ENCODE measurements around the gene ZYG11A. TPM values are rescaled to one million over a fixed set of nuclear protein-coding genes. Genes with fewer than 3 reads are reported as not detected.

The ZYG11A gene
- total and polyA plus RNA-seq, 4 donors: 0.38 to 1.8 (median 0.76) TPM

GRCh38 chr1:52904927-52905698 lies 62.6 kb downstream of the ZYG11A start:
- peak overlapping the region; percentile 44 to 46 for H3K27ac ChIP-seq (ENCODE audit: low read depth in 1 of 2, low read length in 2 of 2)
- peaks cover 19 to 68% (median 57%) of the 10 kb centered on the region in 4 donors for H3K4me1 ChIP-seq (ENCODE audit: control insufficient read depth in 4 of 4, insufficient read depth in 4 of 4, low read length in 3 of 4)
- H3K27me3 ChIP-seq (ENCODE audit: control insufficient read depth in 4 of 4, insufficient read depth in 4 of 4, low read length in 3 of 4): no peaks in the 10 kb centered on the region
- peak overlapping the region in 1 of 2 donors; percentile 28 for H3K9ac ChIP-seq (ENCODE audit: low read depth in 1 of 2, low read length in 2 of 2)
- peaks cover 0 to 17% (median 3%) of the 10 kb centered on the region in 4 donors for H3K36me3 ChIP-seq (ENCODE audit: control insufficient read depth in 4 of 4, insufficient read depth in 3 of 4, low read depth in 1 of 4, low read length in 3 of 4)
- no peak for DNase-seq (ENCODE audit: low spot score)
- TF ChIP-seq TAF1 (conservative IDR thresholded peaks at IDR 0.05): no peak
- TF ChIP-seq RAD21 (IDR thresholded peaks at IDR 0.05): peak; percentile 38 to 57
- TF ChIP-seq, protein P1, sequence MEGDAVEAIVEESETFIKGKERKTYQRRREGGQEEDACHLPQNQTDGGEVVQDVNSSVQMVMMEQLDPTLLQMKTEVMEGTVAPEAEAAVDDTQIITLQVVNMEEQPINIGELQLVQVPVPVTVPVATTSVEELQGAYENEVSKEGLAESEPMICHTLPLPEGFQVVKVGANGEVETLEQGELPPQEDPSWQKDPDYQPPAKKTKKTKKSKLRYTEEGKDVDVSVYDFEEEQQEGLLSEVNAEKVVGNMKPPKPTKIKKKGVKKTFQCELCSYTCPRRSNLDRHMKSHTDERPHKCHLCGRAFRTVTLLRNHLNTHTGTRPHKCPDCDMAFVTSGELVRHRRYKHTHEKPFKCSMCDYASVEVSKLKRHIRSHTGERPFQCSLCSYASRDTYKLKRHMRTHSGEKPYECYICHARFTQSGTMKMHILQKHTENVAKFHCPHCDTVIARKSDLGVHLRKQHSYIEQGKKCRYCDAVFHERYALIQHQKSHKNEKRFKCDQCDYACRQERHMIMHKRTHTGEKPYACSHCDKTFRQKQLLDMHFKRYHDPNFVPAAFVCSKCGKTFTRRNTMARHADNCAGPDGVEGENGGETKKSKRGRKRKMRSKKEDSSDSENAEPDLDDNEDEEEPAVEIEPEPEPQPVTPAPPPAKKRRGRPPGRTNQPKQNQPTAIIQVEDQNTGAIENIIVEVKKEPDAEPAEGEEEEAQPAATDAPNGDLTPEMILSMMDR (IDR thresholded peaks at IDR 0.05; ENCODE audit: low read depth, low read length, missing input control): peak; percentile 25
- no peaks in the 10 kb centered on the region for H3K9me3 ChIP-seq (ENCODE audit: control insufficient read depth in 4 of 4, low read length in 3 of 4)
- WGBS: 62% methylated on average over 20 of the region's 20 CpGs
- H3K4me3 ChIP-seq (ENCODE audit: low read depth in 1 of 3, low read length in 3 of 3): no peak overlapping the region

DNA sequence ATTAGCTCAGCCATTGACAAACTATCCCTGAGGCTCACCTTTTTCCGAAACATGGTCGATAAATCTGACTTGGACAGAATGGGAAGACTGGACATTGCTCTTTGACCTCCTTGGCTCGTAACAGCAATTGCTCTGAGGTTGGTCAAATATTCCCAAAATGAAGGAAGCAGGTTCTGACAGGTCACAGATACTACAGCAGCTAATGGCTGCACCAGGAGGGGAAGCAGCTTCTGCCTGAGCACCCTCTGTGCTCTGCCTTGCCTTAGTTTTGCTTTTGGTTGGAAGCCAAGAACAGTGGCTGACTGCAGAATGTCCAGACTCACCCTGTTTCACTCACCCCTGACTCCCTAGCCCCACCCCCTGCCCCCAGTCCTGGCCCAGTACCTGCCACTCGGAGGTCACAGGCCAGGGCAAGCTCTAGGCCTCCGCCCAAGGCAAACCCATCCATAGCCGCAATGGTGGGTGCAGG lies 63.6 kb downstream of the ZYG11A start:
- DNase-seq (ENCODE audit: low spot score): peak; percentile 62
- Histone ChIP-seq H3K27ac (ENCODE audit: low read depth in 1 of 2, low read length in 2 of 2) (peak overlapping the region; percentile 44 to 46), H3K9ac (ENCODE audit: low read depth in 1 of 2, low read length in 2 of 2) (no peak overlapping the region), H3K4me1 (ENCODE audit: control insufficient read depth in 4 of 4, insufficient read depth in 4 of 4, low read length in 3 of 4) (peaks cover 19 to 68% (median 58%) of the 10 kb centered on the region in 4 donors), H3K9me3 (ENCODE audit: control insufficient read depth in 4 of 4, low read length in 3 of 4) (no peaks in the 10 kb centered on the region), H3K36me3 (ENCODE audit: control insufficient read depth in 4 of 4, insufficient read depth in 3 of 4, low read depth in 1 of 4, low read length in 3 of 4) (peaks cover 0 to 11% (median 3%) of the 10 kb centered on the region in 4 donors), H3K27me3 (ENCODE audit: control insufficient read depth in 4 of 4, insufficient read depth in 4 of 4, low read length in 3 of 4) (no peaks in the 10 kb centered on the region), H3K4me3 (ENCODE audit: low read depth in 1 of 3, low read length in 3 of 3) (no peak overlapping the region)
- TF ChIP-seq RXRA (IDR thresholded peaks at IDR 0.05) (peak; percentile 87 to 96), TAF1 (conservative IDR thresholded peaks at IDR 0.05) (peak; percentile 61), EGR1 (IDR thresholded peaks at IDR 0.05; ENCODE audit: low read depth in 2 of 2) (no peak), NR2F2 (IDR thresholded peaks at IDR 0.05) (peak; percentile 89), MAX (IDR thresholded peaks at IDR 0.05) (peak; percentile 20), FOXA1 (IDR thresholded peaks at IDR 0.05) (no peak), RAD21 (IDR thresholded peaks at IDR 0.05) (peak in 1 of 2 donors; percentile 43), JUND (IDR thresholded peaks at IDR 0.05) (peak in 1 of 2 donors; percentile 68), YY1 (IDR thresholded peaks at IDR 0.05) (peak; percentile 85), FOXA2 (IDR thresholded peaks at IDR 0.05) (no peak), GABPA (IDR thresholded peaks at IDR 0.05 in 1 of 2, conservative IDR thresholded peaks at IDR 0.05 in 1 of 2) (no peak), HNF4A (conservative IDR thresholded peaks at IDR 0.05) (peak; percentile 78 to 92), HNF4G (IDR thresholded peaks at IDR 0.05) (peak; percentile 72), SP1 (IDR thresholded peaks at IDR 0.05) (peak; percentile 93)
- TF ChIP-seq, protein P2, sequence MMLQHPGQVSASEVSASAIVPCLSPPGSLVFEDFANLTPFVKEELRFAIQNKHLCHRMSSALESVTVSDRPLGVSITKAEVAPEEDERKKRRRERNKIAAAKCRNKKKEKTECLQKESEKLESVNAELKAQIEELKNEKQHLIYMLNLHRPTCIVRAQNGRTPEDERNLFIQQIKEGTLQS (IDR thresholded peaks at IDR 0.05): peak; percentile 65
- TF ChIP-seq, protein P3, sequence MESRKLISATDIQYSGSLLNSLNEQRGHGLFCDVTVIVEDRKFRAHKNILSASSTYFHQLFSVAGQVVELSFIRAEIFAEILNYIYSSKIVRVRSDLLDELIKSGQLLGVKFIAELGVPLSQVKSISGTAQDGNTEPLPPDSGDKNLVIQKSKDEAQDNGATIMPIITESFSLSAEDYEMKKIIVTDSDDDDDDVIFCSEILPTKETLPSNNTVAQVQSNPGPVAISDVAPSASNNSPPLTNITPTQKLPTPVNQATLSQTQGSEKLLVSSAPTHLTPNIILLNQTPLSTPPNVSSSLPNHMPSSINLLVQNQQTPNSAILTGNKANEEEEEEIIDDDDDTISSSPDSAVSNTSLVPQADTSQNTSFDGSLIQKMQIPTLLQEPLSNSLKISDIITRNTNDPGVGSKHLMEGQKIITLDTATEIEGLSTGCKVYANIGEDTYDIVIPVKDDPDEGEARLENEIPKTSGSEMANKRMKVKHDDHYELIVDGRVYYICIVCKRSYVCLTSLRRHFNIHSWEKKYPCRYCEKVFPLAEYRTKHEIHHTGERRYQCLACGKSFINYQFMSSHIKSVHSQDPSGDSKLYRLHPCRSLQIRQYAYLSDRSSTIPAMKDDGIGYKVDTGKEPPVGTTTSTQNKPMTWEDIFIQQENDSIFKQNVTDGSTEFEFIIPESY (IDR thresholded peaks at IDR 0.05): peak; percentile 17
- TF ChIP-seq, protein P4, sequence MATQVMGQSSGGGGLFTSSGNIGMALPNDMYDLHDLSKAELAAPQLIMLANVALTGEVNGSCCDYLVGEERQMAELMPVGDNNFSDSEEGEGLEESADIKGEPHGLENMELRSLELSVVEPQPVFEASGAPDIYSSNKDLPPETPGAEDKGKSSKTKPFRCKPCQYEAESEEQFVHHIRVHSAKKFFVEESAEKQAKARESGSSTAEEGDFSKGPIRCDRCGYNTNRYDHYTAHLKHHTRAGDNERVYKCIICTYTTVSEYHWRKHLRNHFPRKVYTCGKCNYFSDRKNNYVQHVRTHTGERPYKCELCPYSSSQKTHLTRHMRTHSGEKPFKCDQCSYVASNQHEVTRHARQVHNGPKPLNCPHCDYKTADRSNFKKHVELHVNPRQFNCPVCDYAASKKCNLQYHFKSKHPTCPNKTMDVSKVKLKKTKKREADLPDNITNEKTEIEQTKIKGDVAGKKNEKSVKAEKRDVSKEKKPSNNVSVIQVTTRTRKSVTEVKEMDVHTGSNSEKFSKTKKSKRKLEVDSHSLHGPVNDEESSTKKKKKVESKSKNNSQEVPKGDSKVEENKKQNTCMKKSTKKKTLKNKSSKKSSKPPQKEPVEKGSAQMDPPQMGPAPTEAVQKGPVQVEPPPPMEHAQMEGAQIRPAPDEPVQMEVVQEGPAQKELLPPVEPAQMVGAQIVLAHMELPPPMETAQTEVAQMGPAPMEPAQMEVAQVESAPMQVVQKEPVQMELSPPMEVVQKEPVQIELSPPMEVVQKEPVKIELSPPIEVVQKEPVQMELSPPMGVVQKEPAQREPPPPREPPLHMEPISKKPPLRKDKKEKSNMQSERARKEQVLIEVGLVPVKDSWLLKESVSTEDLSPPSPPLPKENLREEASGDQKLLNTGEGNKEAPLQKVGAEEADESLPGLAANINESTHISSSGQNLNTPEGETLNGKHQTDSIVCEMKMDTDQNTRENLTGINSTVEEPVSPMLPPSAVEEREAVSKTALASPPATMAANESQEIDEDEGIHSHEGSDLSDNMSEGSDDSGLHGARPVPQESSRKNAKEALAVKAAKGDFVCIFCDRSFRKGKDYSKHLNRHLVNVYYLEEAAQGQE (IDR thresholded peaks at IDR 0.05): no peak
- TF ChIP-seq, protein P1 (IDR thresholded peaks at IDR 0.05; ENCODE audit: low read depth, low read length, missing input control): no peak
- WGBS: 33% methylated on average over 6 of the region's 6 CpGs

All from liver (tissue), 9 donors.